ENCODE results near the gene ZNF653.
"Not testable (repeated sequence)": the region's sequence is repeated elsewhere in the genome, so short reads cannot be mapped to it uniquely, and the experiment has no call there.

GRCh38 chr19:11455233-11455554 lies 50.4 kb downstream of the ZNF653 start:
- not testable (repeated sequence) for TF ChIP-seq GABPA (tag; conservative IDR thresholded peaks at IDR 0.05; ENCODE audit: low read depth); MAFK (IDR thresholded peaks at IDR 0.05; ENCODE audit: low read length); RAD21 (CRISPR knock-in tag; conservative IDR thresholded peaks at IDR 0.05 in 1 of 2, IDR thresholded peaks at IDR 0.05 in 1 of 2)
- TF ChIP-seq, protein P1, sequence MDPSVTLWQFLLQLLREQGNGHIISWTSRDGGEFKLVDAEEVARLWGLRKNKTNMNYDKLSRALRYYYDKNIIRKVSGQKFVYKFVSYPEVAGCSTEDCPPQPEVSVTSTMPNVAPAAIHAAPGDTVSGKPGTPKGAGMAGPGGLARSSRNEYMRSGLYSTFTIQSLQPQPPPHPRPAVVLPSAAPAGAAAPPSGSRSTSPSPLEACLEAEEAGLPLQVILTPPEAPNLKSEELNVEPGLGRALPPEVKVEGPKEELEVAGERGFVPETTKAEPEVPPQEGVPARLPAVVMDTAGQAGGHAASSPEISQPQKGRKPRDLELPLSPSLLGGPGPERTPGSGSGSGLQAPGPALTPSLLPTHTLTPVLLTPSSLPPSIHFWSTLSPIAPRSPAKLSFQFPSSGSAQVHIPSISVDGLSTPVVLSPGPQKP (CRISPR knock-in tag; IDR thresholded peaks at IDR 0.05) = not testable (repeated sequence)

All from K562 (cell line).